Stimulated activated CD4-positive, alpha-beta T cell treated with anti-CD3 and anti-CD28 coated beads, TNF-alpha, amount 100 ng/mL, for 1 hour (primary cell): ENCODE measurements around the gene ATXN7L1.
"Not testable (repeated sequence)": the region's sequence is repeated elsewhere in the genome, so short reads cannot be mapped to it uniquely, and the experiment has no call there.

Source experiments
- DNase-seq, 3 donors: peaks; one replicate each; pipeline ENCODE4 v3.0.0-alpha.2; 2020; ENCODE audit warnings: low read depth in 3 of 3, low spot score in 1 of 3

ATXN7L1 gene

GRCh38 chr7:105621617-105622016 lies 254.8 kb downstream of the ATXN7L1 start:
- no peak for DNase-seq

GRCh38 chr7:105621176-105621575 lies 255.2 kb downstream of the ATXN7L1 start:
- no peak for DNase-seq

- no peak for DNase-seq
Observed at GRCh38 chr7:105619590-105619989, 256.8 kb downstream of the ATXN7L1 start.

GRCh38 chr7:105618016-105618296 lies 258.4 kb downstream of the ATXN7L1 start:
- no peak for DNase-seq

GRCh38 chr7:105617280-105618015 lies 259.0 kb downstream of the ATXN7L1 start:
- DNase-seq, result no peak

GRCh38 chr7:105614341-105614840 lies 262.0 kb downstream of the ATXN7L1 start:
- no peak for DNase-seq

- DNase-seq, result no peak
Observed at GRCh38 chr7:105613611-105614330, 262.6 kb downstream of the ATXN7L1 start.

- no peak for DNase-seq
Observed at GRCh38 chr7:105612806-105613205, 263.6 kb downstream of the ATXN7L1 start.

- DNase-seq, result no peak
Observed at GRCh38 chr7:105611856-105612775, 264.3 kb downstream of the ATXN7L1 start.

GRCh38 chr7:105610165-105610930 lies 266.1 kb downstream of the ATXN7L1 start:
- DNase-seq, result no peak

- DNase-seq, result no peak
Observed at GRCh38 chr7:105602325-105603305, 273.8 kb downstream of the ATXN7L1 start.

GRCh38 chr7:105600720-105601550 lies 275.5 kb downstream of the ATXN7L1 start:
- DNase-seq, result no peak

GRCh38 chr7:105599551-105599950 lies 276.8 kb downstream of the ATXN7L1 start:
- no peak for DNase-seq

GRCh38 chr7:105599080-105599479 lies 277.3 kb downstream of the ATXN7L1 start:
- not testable (repeated sequence) for DNase-seq

- DNase-seq, result no peak
Observed at GRCh38 chr7:105596866-105597265, 279.5 kb downstream of the ATXN7L1 start.

- DNase-seq, result no peak
Observed at GRCh38 chr7:105594034-105594433, 282.4 kb downstream of the ATXN7L1 start.

- DNase-seq, result no peak
Observed at GRCh38 chr7:105591522-105591921, 284.9 kb downstream of the ATXN7L1 start.

GRCh38 chr7:105590793-105591192 lies 285.6 kb downstream of the ATXN7L1 start:
- DNase-seq, result no peak
